GM18909 (cell line): Measurements from ENCODE around the gene CLDN12.
"Not testable (repeated sequence)": the region's sequence is repeated elsewhere in the genome, so short reads cannot be mapped to it uniquely, and the experiment has no call there.

Source experiments
- ATAC-seq: cut with Tn5 transposase; IDR thresholded peaks from one replicate; pipeline ENCODE4 v1.9.1; 2021; ENCODE audit warnings: mild to moderate bottlenecking; ENCODE audit not compliant: unreplicated experiment, poor library complexity

The CLDN12 gene

GRCh38 chr7:90430614-90431460, 27.6 kb downstream of the CLDN12 start:
- no peak for ATAC-seq

- ATAC-seq, result no peak
Measured at GRCh38 chr7:90432752-90433151, 29.5 kb downstream of the CLDN12 start.

GRCh38 chr7:90433221-90433620, 30.0 kb downstream of the CLDN12 start:
- ATAC-seq, result no peak

GRCh38 chr7:90445633-90446032, 42.4 kb downstream of the CLDN12 start:
- ATAC-seq, result no peak

- no peak for ATAC-seq
Measured at GRCh38 chr7:90446137-90446899, 43.1 kb downstream of the CLDN12 start.

- ATAC-seq, result no peak
Measured at GRCh38 chr7:90453259-90453891, 50.1 kb downstream of the CLDN12 start.

GRCh38 chr7:90453931-90454330, 50.7 kb downstream of the CLDN12 start:
- ATAC-seq, result no peak

GRCh38 chr7:90455163-90456030, 52.1 kb downstream of the CLDN12 start:
- ATAC-seq, result peak; percentile 92

- ATAC-seq, result no peak
Measured at GRCh38 chr7:90458104-90458503, 54.8 kb downstream of the CLDN12 start.

GRCh38 chr7:90459888-90460287, 56.6 kb downstream of the CLDN12 start:
- ATAC-seq, result no peak

GRCh38 chr7:90461219-90461618, 58.0 kb downstream of the CLDN12 start:
- no peak for ATAC-seq

- ATAC-seq, result not testable (repeated sequence)
Measured at GRCh38 chr7:90463151-90463628, 59.9 kb downstream of the CLDN12 start.
